GM12878 (cell line): ENCODE results near the gene PARD6A. TPM values are rescaled to one million over a fixed set of nuclear protein-coding genes. Genes with fewer than 3 reads are reported as not detected.

Experiments used
- BRCA1 ChIP-seq: IDR thresholded peaks from 2 replicates; pipeline ENCODE4 v1.6.1; 2011; ENCODE audit warnings: low read depth, low read length, improper control_type of control experiment
- CEBPZ ChIP-seq: fragments of 150-350 bp; IDR thresholded peaks from 2 replicates; pipeline ENCODE4 v1.6.1; 2016; ENCODE audit warnings: low read depth, low read length
- JUND ChIP-seq: IDR thresholded peaks from 2 replicates; pipeline ENCODE4 v1.6.1; 2012; ENCODE audit warnings: low read depth, mild to moderate bottlenecking, low read length, improper control_type of control experiment, moderate library complexity
- MTA3 ChIP-seq: IDR thresholded peaks from 2 replicates; pipeline ENCODE4 v1.6.1; 2012; ENCODE audit warnings: low read length, inconsistent platforms, borderline replicate concordance
- NR2F1 ChIP-seq: fragments of 450-650 bp; conservative IDR thresholded peaks from 2 replicates; pipeline ENCODE4 v1.6.1; 2017; ENCODE audit warnings: mild to moderate bottlenecking
- NRF1 ChIP-seq: conservative IDR thresholded peaks from 2 replicates; pipeline ENCODE4 v1.6.1; 2011; ENCODE audit warnings: mild to moderate bottlenecking, low read depth, low read length, improper control_type of control experiment
- RAD21 ChIP-seq: IDR thresholded peaks from 2 replicates; pipeline ENCODE4 v1.6.1; 2011; ENCODE audit warnings: mild to moderate bottlenecking, low read depth, low read length, moderate library complexity; ENCODE audit not compliant: insufficient read depth
- RB1 ChIP-seq: fragments of 450-650 bp; formaldehyde crosslinking; IDR thresholded peaks from 2 replicates; pipeline ENCODE4 v1.6.1; 2017; ENCODE audit warnings: mild to moderate bottlenecking, borderline replicate concordance
- SUPT20H ChIP-seq: IDR thresholded peaks from 2 replicates; pipeline ENCODE4 v1.6.1; 2011; ENCODE audit warnings: low read depth, mild to moderate bottlenecking, low read length, moderate library complexity, borderline replicate concordance; ENCODE audit not compliant: control insufficient read depth
- TARDBP ChIP-seq: IDR thresholded peaks from 2 replicates; pipeline ENCODE4 v1.6.1; 2016; ENCODE audit warnings: borderline replicate concordance
- TCF7 ChIP-seq: IDR thresholded peaks from 2 replicates; pipeline ENCODE4 v1.6.1; 2014; ENCODE audit warnings: antibody characterized with exemption, borderline replicate concordance
- polyA plus RNA-seq, 11 experiments: library from polyadenylated mRNA; depleted of rRNA in 4 of 11; unstranded in 6 of 11; stranded (reverse) in 5 of 11; fragments of >200 nt; fragmentation: Nextera tagmentation in 4 of 11; fragmentation: Illumina TruSeq in 1 of 11; extraction: Ambion mirVana in 4 of 11; extraction: Trizol in 1 of 11; gene quantifications; 1 replicate in 1 of 11; 2 replicates in 10 of 11; pipeline versions ENCODE4 v1.2.1 to v1.2.3, GENCODE V29; 2011 to 2016; ENCODE audit warnings: inconsistent platforms in 2 of 11, missing spikeins in 2 of 11, low read depth in 1 of 11
- total RNA-seq, 4 experiments: library from RNA; depleted of rRNA in 3 of 4; stranded (reverse); fragments of >200 nt in 3 of 4; fragmentation: Illumina TruSeq in 1 of 4; extraction: Trizol in 1 of 4; gene quantifications; 2 replicates each; pipeline versions ENCODE4 v1.2.1 to v1.2.3, GENCODE V29; 2013 to 2021
- TF ChIP-seq, protein P1 (sequence below): fragments of 450-650 bp; IDR thresholded peaks from 2 replicates; pipeline ENCODE4 v1.6.1; 2017; ENCODE audit warnings: mild to moderate bottlenecking, moderate library complexity
- TF ChIP-seq, protein P2 (sequence below): IDR thresholded peaks from 2 replicates; pipeline ENCODE4 v1.6.1; 2011; ENCODE audit warnings: mild to moderate bottlenecking, low read depth, low read length, moderate library complexity; ENCODE audit not compliant: insufficient replicate concordance
- TF ChIP-seq, protein P3 (sequence below): IDR thresholded peaks from 2 replicates; pipeline ENCODE4 v1.6.1; 2011; ENCODE audit warnings: borderline replicate concordance, low read depth, mild to moderate bottlenecking, moderate library complexity, low read length; ENCODE audit not compliant: insufficient read depth, poor library complexity, severe bottlenecking
- TF ChIP-seq, protein P4 (sequence below): IDR thresholded peaks from 2 replicates; pipeline ENCODE4 v1.6.1; 2011; ENCODE audit warnings: borderline replicate concordance, low read depth, mild to moderate bottlenecking, moderate library complexity, mixed read lengths, low read length; ENCODE audit not compliant: insufficient read depth; ENCODE audit errors: extremely low read length
- TF ChIP-seq, protein P5 (sequence below): fragments of 450-650 bp; IDR thresholded peaks from 2 replicates; pipeline ENCODE4 v1.6.1; 2017; ENCODE audit warnings: borderline replicate concordance

The PARD6A gene
- total and polyA plus RNA-seq, 10 of the 15 experiments (the other 5 are each of a cell fraction or from before 2014, with no cell fraction given) = 0.42 to 10.1 (median 4.4) TPM

GRCh38 chr16:67667817-67668494 is 7.2 kb downstream of the PARD6A start (continued):
- TF ChIP-seq, protein P1, sequence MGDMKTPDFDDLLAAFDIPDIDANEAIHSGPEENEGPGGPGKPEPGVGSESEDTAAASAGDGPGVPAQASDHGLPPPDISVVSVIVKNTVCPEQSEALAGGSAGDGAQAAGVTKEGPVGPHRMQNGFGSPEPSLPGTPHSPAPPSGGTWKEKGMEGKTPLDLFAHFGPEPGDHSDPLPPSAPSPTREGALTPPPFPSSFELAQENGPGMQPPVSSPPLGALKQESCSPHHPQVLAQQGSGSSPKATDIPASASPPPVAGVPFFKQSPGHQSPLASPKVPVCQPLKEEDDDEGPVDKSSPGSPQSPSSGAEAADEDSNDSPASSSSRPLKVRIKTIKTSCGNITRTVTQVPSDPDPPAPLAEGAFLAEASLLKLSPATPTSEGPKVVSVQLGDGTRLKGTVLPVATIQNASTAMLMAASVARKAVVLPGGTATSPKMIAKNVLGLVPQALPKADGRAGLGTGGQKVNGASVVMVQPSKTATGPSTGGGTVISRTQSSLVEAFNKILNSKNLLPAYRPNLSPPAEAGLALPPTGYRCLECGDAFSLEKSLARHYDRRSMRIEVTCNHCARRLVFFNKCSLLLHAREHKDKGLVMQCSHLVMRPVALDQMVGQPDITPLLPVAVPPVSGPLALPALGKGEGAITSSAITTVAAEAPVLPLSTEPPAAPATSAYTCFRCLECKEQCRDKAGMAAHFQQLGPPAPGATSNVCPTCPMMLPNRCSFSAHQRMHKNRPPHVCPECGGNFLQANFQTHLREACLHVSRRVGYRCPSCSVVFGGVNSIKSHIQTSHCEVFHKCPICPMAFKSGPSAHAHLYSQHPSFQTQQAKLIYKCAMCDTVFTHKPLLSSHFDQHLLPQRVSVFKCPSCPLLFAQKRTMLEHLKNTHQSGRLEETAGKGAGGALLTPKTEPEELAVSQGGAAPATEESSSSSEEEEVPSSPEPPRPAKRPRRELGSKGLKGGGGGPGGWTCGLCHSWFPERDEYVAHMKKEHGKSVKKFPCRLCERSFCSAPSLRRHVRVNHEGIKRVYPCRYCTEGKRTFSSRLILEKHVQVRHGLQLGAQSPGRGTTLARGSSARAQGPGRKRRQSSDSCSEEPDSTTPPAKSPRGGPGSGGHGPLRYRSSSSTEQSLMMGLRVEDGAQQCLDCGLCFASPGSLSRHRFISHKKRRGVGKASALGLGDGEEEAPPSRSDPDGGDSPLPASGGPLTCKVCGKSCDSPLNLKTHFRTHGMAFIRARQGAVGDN = peak; percentile 33; the same call in 1 of the 2 replicates
- TF ChIP-seq TARDBP (no peak), JUND (no peak), CEBPZ (no peak), RB1 (no peak), TCF7 (no peak), NR2F1 (no peak), MTA3 (no peak), NRF1 (no peak), BRCA1 (no peak), RAD21 (peak; percentile 67), SUPT20H (no peak)
- TF ChIP-seq, protein P2, sequence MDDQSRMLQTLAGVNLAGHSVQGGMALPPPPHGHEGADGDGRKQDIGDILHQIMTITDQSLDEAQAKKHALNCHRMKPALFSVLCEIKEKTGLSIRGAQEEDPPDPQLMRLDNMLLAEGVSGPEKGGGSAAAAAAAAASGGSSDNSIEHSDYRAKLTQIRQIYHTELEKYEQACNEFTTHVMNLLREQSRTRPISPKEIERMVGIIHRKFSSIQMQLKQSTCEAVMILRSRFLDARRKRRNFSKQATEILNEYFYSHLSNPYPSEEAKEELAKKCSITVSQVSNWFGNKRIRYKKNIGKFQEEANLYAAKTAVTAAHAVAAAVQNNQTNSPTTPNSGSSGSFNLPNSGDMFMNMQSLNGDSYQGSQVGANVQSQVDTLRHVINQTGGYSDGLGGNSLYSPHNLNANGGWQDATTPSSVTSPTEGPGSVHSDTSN = peak; percentile 86
- TF ChIP-seq, protein P3, sequence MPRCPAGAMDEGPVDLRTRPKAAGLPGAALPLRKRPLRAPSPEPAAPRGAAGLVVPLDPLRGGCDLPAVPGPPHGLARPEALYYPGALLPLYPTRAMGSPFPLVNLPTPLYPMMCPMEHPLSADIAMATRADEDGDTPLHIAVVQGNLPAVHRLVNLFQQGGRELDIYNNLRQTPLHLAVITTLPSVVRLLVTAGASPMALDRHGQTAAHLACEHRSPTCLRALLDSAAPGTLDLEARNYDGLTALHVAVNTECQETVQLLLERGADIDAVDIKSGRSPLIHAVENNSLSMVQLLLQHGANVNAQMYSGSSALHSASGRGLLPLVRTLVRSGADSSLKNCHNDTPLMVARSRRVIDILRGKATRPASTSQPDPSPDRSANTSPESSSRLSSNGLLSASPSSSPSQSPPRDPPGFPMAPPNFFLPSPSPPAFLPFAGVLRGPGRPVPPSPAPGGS = no peak
- TF ChIP-seq, protein P4, sequence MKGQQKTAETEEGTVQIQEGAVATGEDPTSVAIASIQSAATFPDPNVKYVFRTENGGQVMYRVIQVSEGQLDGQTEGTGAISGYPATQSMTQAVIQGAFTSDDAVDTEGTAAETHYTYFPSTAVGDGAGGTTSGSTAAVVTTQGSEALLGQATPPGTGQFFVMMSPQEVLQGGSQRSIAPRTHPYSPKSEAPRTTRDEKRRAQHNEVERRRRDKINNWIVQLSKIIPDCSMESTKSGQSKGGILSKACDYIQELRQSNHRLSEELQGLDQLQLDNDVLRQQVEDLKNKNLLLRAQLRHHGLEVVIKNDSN = no peak
- TF ChIP-seq, protein P5, sequence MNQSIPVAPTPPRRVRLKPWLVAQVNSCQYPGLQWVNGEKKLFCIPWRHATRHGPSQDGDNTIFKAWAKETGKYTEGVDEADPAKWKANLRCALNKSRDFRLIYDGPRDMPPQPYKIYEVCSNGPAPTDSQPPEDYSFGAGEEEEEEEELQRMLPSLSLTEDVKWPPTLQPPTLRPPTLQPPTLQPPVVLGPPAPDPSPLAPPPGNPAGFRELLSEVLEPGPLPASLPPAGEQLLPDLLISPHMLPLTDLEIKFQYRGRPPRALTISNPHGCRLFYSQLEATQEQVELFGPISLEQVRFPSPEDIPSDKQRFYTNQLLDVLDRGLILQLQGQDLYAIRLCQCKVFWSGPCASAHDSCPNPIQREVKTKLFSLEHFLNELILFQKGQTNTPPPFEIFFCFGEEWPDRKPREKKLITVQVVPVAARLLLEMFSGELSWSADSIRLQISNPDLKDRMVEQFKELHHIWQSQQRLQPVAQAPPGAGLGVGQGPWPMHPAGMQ = no peak
